Measurements from ENCODE around the gene MTX1.
"Not testable (repeated sequence)": the region's sequence is repeated elsewhere in the genome, so short reads cannot be mapped to it uniquely, and the experiment has no call there.

DNA sequence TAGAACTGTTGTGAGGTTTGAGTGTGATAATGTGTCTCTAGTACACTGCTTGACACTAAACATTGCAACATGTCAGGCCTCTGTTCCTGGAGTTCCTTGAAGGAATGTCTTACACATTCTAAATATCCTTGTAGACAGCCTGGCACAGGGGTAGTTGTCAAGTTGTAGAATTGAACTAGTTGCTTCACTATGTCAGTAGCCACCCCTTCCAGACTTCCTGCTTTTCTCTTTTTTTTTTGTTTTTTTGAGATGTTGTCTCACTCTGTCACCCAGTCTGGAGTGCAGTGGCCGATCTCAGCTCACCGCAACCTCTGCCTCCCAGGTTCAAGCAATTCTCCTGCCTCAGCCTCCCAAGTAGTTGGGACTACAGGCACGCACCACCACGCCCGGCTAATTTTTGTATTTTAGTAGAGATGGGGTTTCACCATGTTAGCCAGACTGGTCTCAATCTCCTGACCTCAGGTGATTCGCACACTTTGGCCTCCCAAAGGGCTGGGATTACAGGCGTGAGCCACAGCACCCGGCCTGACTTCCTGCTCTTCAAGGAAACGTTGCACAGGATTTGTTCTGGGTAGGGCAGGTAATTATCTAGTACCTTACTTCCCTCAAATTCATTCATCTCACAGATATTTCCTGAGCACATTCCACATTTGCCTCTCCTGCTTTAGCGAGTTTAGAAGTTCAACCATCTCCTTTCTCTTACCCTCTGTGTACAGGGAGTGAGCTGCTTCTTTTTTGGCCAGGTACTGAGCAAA, 11.9 kb downstream of the MTX1 start:
- TF ChIP-seq, protein P1, sequence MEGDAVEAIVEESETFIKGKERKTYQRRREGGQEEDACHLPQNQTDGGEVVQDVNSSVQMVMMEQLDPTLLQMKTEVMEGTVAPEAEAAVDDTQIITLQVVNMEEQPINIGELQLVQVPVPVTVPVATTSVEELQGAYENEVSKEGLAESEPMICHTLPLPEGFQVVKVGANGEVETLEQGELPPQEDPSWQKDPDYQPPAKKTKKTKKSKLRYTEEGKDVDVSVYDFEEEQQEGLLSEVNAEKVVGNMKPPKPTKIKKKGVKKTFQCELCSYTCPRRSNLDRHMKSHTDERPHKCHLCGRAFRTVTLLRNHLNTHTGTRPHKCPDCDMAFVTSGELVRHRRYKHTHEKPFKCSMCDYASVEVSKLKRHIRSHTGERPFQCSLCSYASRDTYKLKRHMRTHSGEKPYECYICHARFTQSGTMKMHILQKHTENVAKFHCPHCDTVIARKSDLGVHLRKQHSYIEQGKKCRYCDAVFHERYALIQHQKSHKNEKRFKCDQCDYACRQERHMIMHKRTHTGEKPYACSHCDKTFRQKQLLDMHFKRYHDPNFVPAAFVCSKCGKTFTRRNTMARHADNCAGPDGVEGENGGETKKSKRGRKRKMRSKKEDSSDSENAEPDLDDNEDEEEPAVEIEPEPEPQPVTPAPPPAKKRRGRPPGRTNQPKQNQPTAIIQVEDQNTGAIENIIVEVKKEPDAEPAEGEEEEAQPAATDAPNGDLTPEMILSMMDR (conservative IDR thresholded peaks at IDR 0.05; ENCODE audit: low read depth, low read length), result not testable (repeated sequence)
- TF ChIP-seq, protein P2, sequence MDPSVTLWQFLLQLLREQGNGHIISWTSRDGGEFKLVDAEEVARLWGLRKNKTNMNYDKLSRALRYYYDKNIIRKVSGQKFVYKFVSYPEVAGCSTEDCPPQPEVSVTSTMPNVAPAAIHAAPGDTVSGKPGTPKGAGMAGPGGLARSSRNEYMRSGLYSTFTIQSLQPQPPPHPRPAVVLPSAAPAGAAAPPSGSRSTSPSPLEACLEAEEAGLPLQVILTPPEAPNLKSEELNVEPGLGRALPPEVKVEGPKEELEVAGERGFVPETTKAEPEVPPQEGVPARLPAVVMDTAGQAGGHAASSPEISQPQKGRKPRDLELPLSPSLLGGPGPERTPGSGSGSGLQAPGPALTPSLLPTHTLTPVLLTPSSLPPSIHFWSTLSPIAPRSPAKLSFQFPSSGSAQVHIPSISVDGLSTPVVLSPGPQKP (IDR thresholded peaks at IDR 0.05; ENCODE audit: borderline replicate concordance, low read depth, low read length), result not testable (repeated sequence)
- TF ChIP-seq POLR2A, CEBPB, RFX5 (IDR thresholded peaks at IDR 0.05; ENCODE audit: low read depth, low read length): not testable (repeated sequence)
